Endothelial cell of umbilical vein (primary cell): Measurements from ENCODE around the gene FMNL2. TPM values are rescaled to one million over a fixed set of nuclear protein-coding genes. Genes with fewer than 3 reads are reported as not detected.

ENCODE experiments used
- BruUV-seq: library from RNA; stranded (reverse); fragments of 400-500 nt; replicated peaks from 2 replicates; lab custom pipeline; 2021; lab: Mats Ljungman, UMichigan
- CTCF ChIA-PET: fragments of 300-600, 350-600 bp; sonication (Branson Sonifier 250); formaldehyde crosslinking; loops from one replicate; lab custom pipeline; 2021; ENCODE audit warnings: antibody characterized with exemption, inconsistent platforms; lab: Charles Lee
- POLR2A ChIA-PET: fragments of 300-600, 350-600 bp; sonication (Branson Sonifier 250); formaldehyde crosslinking; loops from one replicate; lab custom pipeline; 2021; ENCODE audit warnings: antibody characterized with exemption, inconsistent platforms; lab: Charles Lee
- DNase-seq: peaks from one replicate; pipeline ENCODE4 v3.0.0-alpha.2; 2011; ENCODE audit warnings: low read depth, low spot score
- FAIRE-seq: peaks from 2 replicates; lab custom pipeline; 2011; peaks lifted over from hg19 to GRCh38; lab: Jason Lieb, UNC
- H2AFZ ChIP-seq: 2 replicates; pipeline ENCODE4 v1.6.0; 2012; ENCODE audit warnings: low read depth, low read length, control low read depth, inconsistent platforms
- H3K27ac ChIP-seq: 2 replicates; pipeline ENCODE4 v1.5.1; 2011; ENCODE audit warnings: low read depth, mild to moderate bottlenecking, control low read depth, low read length, moderate library complexity; ENCODE audit not compliant: insufficient read depth
- H3K27me3 ChIP-seq, 2 experiments: 2 replicates each; pipeline versions ENCODE4 v1.6.0 to v1.6.1; 2011; ENCODE audit warnings: low read length in 2 of 2, mixed read lengths in 1 of 2; ENCODE audit not compliant: control insufficient read depth in 2 of 2, insufficient read depth in 2 of 2
- H3K36me3 ChIP-seq, 2 experiments: 2 replicates in 1 of 2; 3 replicates in 1 of 2; pipeline ENCODE4 v1.5.1; 2011; ENCODE audit warnings: low read length in 2 of 2, mild to moderate bottlenecking in 1 of 2, moderate library complexity in 1 of 2; ENCODE audit not compliant: control insufficient read depth in 2 of 2, insufficient read depth in 2 of 2; ENCODE audit errors: extremely low read depth in 1 of 2
- H3K4me1 ChIP-seq: 3 replicates; pipeline ENCODE4 v1.5.1; 2011; ENCODE audit warnings: mild to moderate bottlenecking, low read length; ENCODE audit not compliant: control insufficient read depth, insufficient read depth; ENCODE audit errors: extremely low read depth
- H3K4me2 ChIP-seq: 2 replicates; pipeline ENCODE4 v1.6.1; 2011; ENCODE audit warnings: low read length, control low read depth, mixed read lengths; ENCODE audit not compliant: insufficient read depth
- H3K4me3 ChIP-seq, 3 experiments: fragments of 200-600 bp in 1 of 3; sonication (generic), shearing (Covaris generic) in 1 of 3; replicated peaks in 1 of 3; 2 replicates each; pipeline ENCODE4 v1.5.1; 2011 to 2016; ENCODE audit warnings: control low read depth in 3 of 3, low read length in 3 of 3, mild to moderate bottlenecking in 2 of 3, inconsistent platforms in 1 of 3, low read depth in 1 of 3, moderate library complexity in 1 of 3; ENCODE audit not compliant: insufficient read depth in 1 of 3
- H3K79me2 ChIP-seq: 2 replicates; pipeline ENCODE4 v1.6.0; 2012; ENCODE audit warnings: low read length, inconsistent platforms; ENCODE audit not compliant: control insufficient read depth, insufficient read depth
- H3K9ac ChIP-seq: replicated peaks from 2 replicates; pipeline ENCODE3; 2011; ENCODE audit warnings: low read length, control low read depth; ENCODE audit not compliant: insufficient read depth; ENCODE audit errors: extremely low read depth
- H3K9me1 ChIP-seq: replicated peaks from 3 replicates; pipeline ENCODE4 v1.6.0; 2011; ENCODE audit warnings: mild to moderate bottlenecking, low read length; ENCODE audit not compliant: control insufficient read depth, insufficient read depth; ENCODE audit errors: extremely low read depth
- H3K9me3 ChIP-seq: replicated peaks from 2 replicates; pipeline ENCODE4 v1.5.1; 2012; ENCODE audit warnings: low read length, inconsistent platforms; ENCODE audit not compliant: control insufficient read depth, insufficient read depth
- H4K20me1 ChIP-seq: replicated peaks from 2 replicates; pipeline ENCODE3; 2011; ENCODE audit warnings: mild to moderate bottlenecking, low read length; ENCODE audit not compliant: control insufficient read depth, insufficient read depth; ENCODE audit errors: extremely low read depth
- CTCF ChIP-seq, 2 donors: IDR thresholded peaks; 1 replicate in 1 of 2; 2 replicates in 1 of 2; pipeline ENCODE4 v1.5.1; 2011; ENCODE audit warnings: low read length in 2 of 2, mild to moderate bottlenecking in 2 of 2, moderate library complexity in 2 of 2, control low read depth in 1 of 2, inconsistent platforms in 1 of 2, low read depth in 1 of 2; ENCODE audit not compliant: insufficient read depth in 1 of 2; ENCODE audit errors: extremely low read depth in 1 of 2
- EZH2 ChIP-seq: IDR thresholded peaks from 2 replicates; pipeline ENCODE4 v1.6.1; 2012; ENCODE audit warnings: borderline replicate concordance, low read depth, mild to moderate bottlenecking, moderate library complexity, low read length, inconsistent platforms; ENCODE audit not compliant: severe bottlenecking
- FOS ChIP-seq: IDR thresholded peaks from 2 replicates; pipeline ENCODE4 v1.6.1; 2011; ENCODE audit warnings: mild to moderate bottlenecking, low read length, moderate library complexity, borderline replicate concordance; ENCODE audit not compliant: insufficient read depth
- GATA2 ChIP-seq: IDR thresholded peaks from 2 replicates; pipeline ENCODE4 v1.7.0; 2011; ENCODE audit warnings: low read depth, mild to moderate bottlenecking, moderate library complexity, mixed read lengths, low read length; ENCODE audit not compliant: insufficient read length, insufficient read depth
- JUN ChIP-seq: IDR thresholded peaks from 2 replicates; pipeline ENCODE4 v1.6.1; 2011; ENCODE audit warnings: borderline replicate concordance, low read depth; ENCODE audit not compliant: insufficient read length, insufficient read depth
- MAX ChIP-seq: IDR thresholded peaks from 2 replicates; pipeline ENCODE4 v1.6.1; 2011; ENCODE audit not compliant: insufficient read depth, insufficient read length
- MYC ChIP-seq: IDR thresholded peaks from one replicate; pipeline ENCODE4 v1.6.1; 2011; ENCODE audit warnings: mild to moderate bottlenecking, low read depth, low read length
- POLR2A ChIP-seq: IDR thresholded peaks from 2 replicates; pipeline ENCODE4 v1.6.1; 2012; ENCODE audit warnings: low read depth, mild to moderate bottlenecking, control low read depth, low read length
- POLR2AphosphoS5 ChIP-seq: IDR thresholded peaks from 2 replicates; pipeline ENCODE4 v1.6.1; 2012; ENCODE audit warnings: low read depth, mild to moderate bottlenecking, control low read depth, low read length, moderate library complexity; ENCODE audit not compliant: insufficient read depth
- dilution Hi-C: fragments of 300-500 bp; cut with MboI; formaldehyde crosslinking; loops from one replicate; pipeline ENCODE4 v1.15.0; 2019; ENCODE audit warnings: low sequenced_read_pairs; ENCODE audit not compliant: extremely low pct_ligation_motif_present
- intact Hi-C: fragments of 100-400 bp; cut with micrococcal nuclease; formaldehyde crosslinking; loops from one replicate; pipeline ENCODE4 v1.10.0; 2022
- polyA plus RNA-seq, 4 experiments: library from polyadenylated mRNA; depleted of rRNA in 3 of 4; stranded (reverse) in 3 of 4; unstranded in 1 of 4; fragments of >200 nt; gene quantifications; 2 replicates each; pipeline versions ENCODE4 v1.2.1 to v1.2.3, GENCODE V29; 2011 to 2012; ENCODE audit warnings: missing spikeins in 1 of 4
- total RNA-seq: library from RNA; stranded (reverse); gene quantifications from 2 replicates; pipeline ENCODE4 v1.2.3, GENCODE V29; 2021

The FMNL2 gene
- total and polyA plus RNA-seq, 2 donors (not counting 3 experiments of a cell fraction or from before 2014, with no cell fraction given), result 8.3 to 28.0 TPM

GRCh38 chr2:152336854-152337510 lies 2.0 kb downstream of the FMNL2 start:
- Histone ChIP-seq H4K20me1 (no peaks in the 10 kb centered on the region), H3K9me1 (no peaks in the 10 kb centered on the region), H3K36me3 (no peaks in the 10 kb centered on the region), H3K9ac (peak overlapping the region; percentile 78), H3K27me3 (no peaks in the 10 kb centered on the region), H3K4me1 (peaks cover 16% of the 10 kb centered on the region), H3K79me2 (peaks cover 55% of the 10 kb centered on the region), H3K9me3 (no peaks in the 10 kb centered on the region), H3K4me2 (peak overlapping the region; percentile 81), H3K4me3 (peak overlapping the region; percentile 81 to 96 (median 95)), H2AFZ (peak overlapping the region; percentile 90), H3K27ac (no peak overlapping the region)
- DNase-seq (no peak), FAIRE-seq (no peak)
- CTCF ChIA-PET, result interaction anchor here (0.7 to 3.2 kb wide), 17 partner anchors 11 to 298 kb away, joined by 3 to 21 read pairs (median 3); no protein-coding TSS in a partner anchor
- dilution Hi-C loops, result no loop called here
- intact Hi-C loops, result loop anchor here (1.0 to 10.0 kb wide), 3 partner anchors 188 to 275 kb away; no protein-coding TSS in a partner anchor
- TF ChIP-seq JUN, result no peak
- BruUV-seq, result TSS peak; percentile 25
- POLR2A ChIA-PET, result interaction anchor here (1.0 kb wide), 1 partner anchor 137 kb away, joined by 3 read pairs; no protein-coding TSS in a partner anchor

- H4K20me1 ChIP-seq, result no peaks in the 10 kb centered on the region
- ChIA-PET CTCF (interaction anchor here (1.3 to 3.2 kb wide), 7 partner anchors 82 to 298 kb away, joined by 3 to 21 read pairs (median 4); no protein-coding TSS in a partner anchor), POLR2A (interaction anchor here (0.6 kb wide), 1 partner anchor 252 kb away, joined by 5 read pairs; no protein-coding TSS in a partner anchor)
- H3K4me1 ChIP-seq, result peaks cover 16% of the 10 kb centered on the region
- no peaks in the 10 kb centered on the region for H3K27me3 ChIP-seq
- peak overlapping the region; percentile 81 for H3K4me2 ChIP-seq
- no peak overlapping the region for H3K27ac ChIP-seq
- H3K4me3 ChIP-seq, result peak overlapping the region in 1 of 3 experiments; percentile 81
- BruUV-seq, result no TSS peak
- no peaks in the 10 kb centered on the region for H3K9me1 ChIP-seq
- no peak for TF ChIP-seq GATA2
- TF ChIP-seq EZH2, result no peak
- TF ChIP-seq JUN, result no peak
- no peak for TF ChIP-seq POLR2AphosphoS5
- no peak for TF ChIP-seq POLR2A
- TF ChIP-seq FOS, result no peak
- TF ChIP-seq CTCF (IDR thresholded peaks at IDR 0.05; ENCODE audit: extremely low read depth in 1 of 2, insufficient read depth in 1 of 2, low read depth in 1 of 2, low read length in 2 of 2), result no peak
- no peak for TF ChIP-seq MYC
- no peak for TF ChIP-seq MAX
- no peaks in the 10 kb centered on the region for H3K36me3 ChIP-seq
- FAIRE-seq (no peak), DNase-seq (no peak)
- H3K79me2 ChIP-seq, result peaks cover 56% of the 10 kb centered on the region
- intact Hi-C loops, result loop anchor here (5.0 to 10.0 kb wide), 2 partner anchors 187 to 275 kb away; no protein-coding TSS in a partner anchor
- dilution Hi-C loops, result no loop called here
- no peaks in the 10 kb centered on the region for H3K9me3 ChIP-seq
- H2AFZ ChIP-seq, result no peak overlapping the region
- H3K9ac ChIP-seq, result no peak overlapping the region
Observed at GRCh38 chr2:152337511-152337903, 2.5 kb downstream of the FMNL2 start.
